Gastrocnemius medialis (tissue), 4 donors: Measurements from ENCODE around the gene MGAT5.

Source experiments
- CTCF ChIP-seq, 5 experiments: fragments of 450-650 bp in 3 of 5; fragments of 200-600 bp in 2 of 5; sonication (generic) in 2 of 5; IDR thresholded peaks in 4 of 5; conservative IDR thresholded peaks in 1 of 5; 1 replicate in 4 of 5; 2 replicates in 1 of 5; pipeline ENCODE4 v1.5.1; 2016 to 2019; ENCODE audit warnings: antibody characterized with exemption in 5 of 5, mild to moderate bottlenecking in 3 of 5, moderate library complexity in 3 of 5
- POLR2A ChIP-seq, 2 donors: fragments of 450-650 bp; IDR thresholded peaks; one replicate each; pipeline ENCODE4 v1.6.1; 2017; ENCODE audit warnings: antibody characterized with exemption in 2 of 2, mild to moderate bottlenecking in 2 of 2, moderate library complexity in 2 of 2

GRCh38 chr2:134336352-134336751, 82.5 kb downstream of the MGAT5 start:
- TF ChIP-seq POLR2A (IDR thresholded peaks at IDR 0.05) (no peak), CTCF (IDR thresholded peaks at IDR 0.05 in 4 of 5, conservative IDR thresholded peaks at IDR 0.05 in 1 of 5) (no peak)
